ENCODE results near the gene GNAQ. TPM values are rescaled to one million over a fixed set of nuclear protein-coding genes. Genes with fewer than 3 reads are reported as not detected.

The GNAQ gene
- total RNA-seq, 6 donors from 2014 or later = 50.3 to 117 (median 94.3) TPM

DNA sequence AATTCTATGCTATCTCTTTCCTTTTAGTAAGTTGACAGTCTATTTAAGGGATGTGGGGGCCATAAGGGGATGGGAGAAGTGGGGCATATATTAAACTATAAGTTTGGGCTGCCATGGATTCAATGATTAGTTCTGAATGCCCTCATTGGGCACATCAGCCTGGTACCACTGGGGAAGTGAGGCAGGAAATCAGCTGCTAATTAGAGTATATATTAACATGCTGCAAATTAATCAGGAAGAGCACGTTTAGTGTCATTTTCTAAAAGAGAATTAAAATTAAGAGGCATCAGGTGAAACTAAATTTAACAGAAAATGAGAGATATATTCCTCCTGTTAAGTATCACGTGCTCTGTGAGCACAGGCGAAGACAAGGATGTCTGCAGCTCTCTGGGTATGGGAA lies 260.4 kb downstream of the GNAQ start:
- Histone ChIP-seq H3K4me3 (no peak overlapping the region), H3K27me3 (no peaks in the 10 kb centered on the region), H3K36me3 (peaks cover 0 to 3% (median 0%) of the 10 kb centered on the region in 4 donors), H3K4me1 (peaks cover 0 to 6% (median 2%) of the 10 kb centered on the region in 4 donors), H3K27ac (peak overlapping the region in 1 of 4 donors; percentile 49), H3K9me3 (no peaks in the 10 kb centered on the region)
- DNase-seq = no peak
- WGBS, 2 donors = 76 to 86% methylated on average over 3 of the region's 3 CpGs
- TF ChIP-seq, protein P1, sequence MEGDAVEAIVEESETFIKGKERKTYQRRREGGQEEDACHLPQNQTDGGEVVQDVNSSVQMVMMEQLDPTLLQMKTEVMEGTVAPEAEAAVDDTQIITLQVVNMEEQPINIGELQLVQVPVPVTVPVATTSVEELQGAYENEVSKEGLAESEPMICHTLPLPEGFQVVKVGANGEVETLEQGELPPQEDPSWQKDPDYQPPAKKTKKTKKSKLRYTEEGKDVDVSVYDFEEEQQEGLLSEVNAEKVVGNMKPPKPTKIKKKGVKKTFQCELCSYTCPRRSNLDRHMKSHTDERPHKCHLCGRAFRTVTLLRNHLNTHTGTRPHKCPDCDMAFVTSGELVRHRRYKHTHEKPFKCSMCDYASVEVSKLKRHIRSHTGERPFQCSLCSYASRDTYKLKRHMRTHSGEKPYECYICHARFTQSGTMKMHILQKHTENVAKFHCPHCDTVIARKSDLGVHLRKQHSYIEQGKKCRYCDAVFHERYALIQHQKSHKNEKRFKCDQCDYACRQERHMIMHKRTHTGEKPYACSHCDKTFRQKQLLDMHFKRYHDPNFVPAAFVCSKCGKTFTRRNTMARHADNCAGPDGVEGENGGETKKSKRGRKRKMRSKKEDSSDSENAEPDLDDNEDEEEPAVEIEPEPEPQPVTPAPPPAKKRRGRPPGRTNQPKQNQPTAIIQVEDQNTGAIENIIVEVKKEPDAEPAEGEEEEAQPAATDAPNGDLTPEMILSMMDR (IDR thresholded peaks at IDR 0.05) = no peak
- TF ChIP-seq POLR2AphosphoS5 (IDR thresholded peaks at IDR 0.05) = no peak
- TF ChIP-seq POLR2A (IDR thresholded peaks at IDR 0.05) = no peak
- no peak for ATAC-seq (ENCODE audit: low FRiP score in 2 of 2)

DNA sequence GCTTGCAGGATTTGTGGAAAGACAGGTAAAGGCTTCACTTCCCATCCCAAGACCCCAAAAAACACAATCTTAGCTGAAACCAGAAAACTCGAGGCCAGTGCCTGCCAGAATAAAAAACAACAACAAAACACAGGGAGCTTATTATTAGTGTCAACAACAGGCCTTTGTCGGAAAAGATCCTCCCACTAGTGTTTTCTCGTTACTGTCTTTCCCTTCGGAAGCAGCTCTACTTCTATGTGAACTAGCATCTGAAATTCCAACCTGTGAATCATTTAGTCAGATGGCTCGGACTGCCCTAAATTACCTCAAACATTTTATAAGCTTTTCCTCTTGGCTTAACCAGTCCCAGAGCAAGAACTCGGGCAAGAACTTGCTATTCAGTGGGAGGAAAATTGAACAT lies 261.3 kb downstream of the GNAQ start:
- ATAC-seq (ENCODE audit: low FRiP score in 2 of 2) (no peak), DNase-seq (no peak)
- H3K4me3 ChIP-seq = no peak overlapping the region
- no peaks in the 10 kb centered on the region for H3K9me3 ChIP-seq
- 74 to 88% methylated on average over 6 of the region's 6 CpGs for WGBS, 2 donors
- H3K27me3 ChIP-seq = no peaks in the 10 kb centered on the region
- H3K27ac ChIP-seq = peak overlapping the region in 1 of 4 donors; percentile 49
- peaks cover 0 to 6% (median 2%) of the 10 kb centered on the region in 4 donors for H3K4me1 ChIP-seq
- peaks cover 0 to 3% (median 0%) of the 10 kb centered on the region in 4 donors for H3K36me3 ChIP-seq
- no peak for TF ChIP-seq POLR2A (IDR thresholded peaks at IDR 0.05)
- TF ChIP-seq, protein P1 (IDR thresholded peaks at IDR 0.05) = no peak
- no peak for TF ChIP-seq EP300 (IDR thresholded peaks at IDR 0.05)
- no peak for TF ChIP-seq POLR2AphosphoS5 (IDR thresholded peaks at IDR 0.05)

DNA sequence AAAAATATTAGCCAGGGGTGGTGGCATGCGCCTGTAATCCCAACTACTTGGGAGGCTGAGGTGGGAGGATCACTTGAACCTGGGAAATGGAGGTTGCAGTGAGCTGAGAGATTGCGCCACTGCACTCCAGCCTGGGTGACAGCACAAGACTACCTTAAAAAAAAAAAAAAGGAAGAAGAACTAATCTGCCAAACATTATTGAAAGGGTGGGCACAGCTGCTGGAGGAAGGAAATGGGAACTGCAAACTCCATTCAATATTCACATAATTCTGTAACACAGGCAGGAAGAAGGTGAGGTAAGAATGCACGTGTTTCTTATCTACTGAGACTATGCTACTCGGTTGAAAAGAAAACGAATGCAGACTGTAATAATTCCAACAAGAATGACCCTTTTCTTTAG lies 262.4 kb downstream of the GNAQ start:
- ATAC-seq (ENCODE audit: low FRiP score in 2 of 2) = peak in 1 of 2 donors; percentile 46
- WGBS, 2 donors = 59 to 61% methylated on average over 5 of the region's 5 CpGs
- peak in 1 of 2 donors; percentile 22 for DNase-seq
- TF ChIP-seq, protein P1 (IDR thresholded peaks at IDR 0.05) = no peak
- TF ChIP-seq POLR2AphosphoS5 (IDR thresholded peaks at IDR 0.05) (no peak), EP300 (IDR thresholded peaks at IDR 0.05) (no peak), POLR2A (IDR thresholded peaks at IDR 0.05) (no peak)
- Histone ChIP-seq H3K36me3 (peaks cover 0 to 3% (median 0%) of the 10 kb centered on the region in 4 donors), H3K27me3 (no peaks in the 10 kb centered on the region), H3K4me3 (no peak overlapping the region), H3K27ac (no peak overlapping the region), H3K9me3 (no peaks in the 10 kb centered on the region), H3K4me1 (peaks cover 0 to 6% (median 2%) of the 10 kb centered on the region in 4 donors)

DNA sequence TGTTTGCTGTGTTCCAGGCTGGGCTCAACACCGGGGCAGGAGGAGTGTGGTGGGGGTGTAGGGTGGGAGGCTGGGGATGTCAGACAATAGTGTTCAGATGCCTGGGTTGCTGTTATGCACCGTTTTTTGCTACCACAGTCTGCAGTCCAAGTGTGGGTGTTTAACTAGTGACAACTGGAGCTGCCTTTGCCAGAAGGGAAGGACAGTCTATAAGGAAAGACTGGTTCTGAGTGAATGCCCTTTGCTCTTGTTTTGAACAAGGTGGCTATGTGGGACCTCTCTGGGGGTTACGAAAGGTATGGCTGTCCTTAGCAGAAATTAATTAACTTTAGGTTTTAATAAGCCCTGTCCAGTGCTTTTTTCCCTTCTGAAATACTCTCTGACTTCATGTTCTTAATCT lies 265.0 kb downstream of the GNAQ start:
- WGBS, 2 donors = 81 to 83% methylated on average over 3 of the region's 3 CpGs
- ATAC-seq (ENCODE audit: low FRiP score in 2 of 2) = no peak

More for the DNA sequence above, 265.0 kb downstream of the GNAQ start:
- Histone ChIP-seq H3K27me3 (no peaks in the 10 kb centered on the region), H3K4me3 (no peak overlapping the region), H3K36me3 (no peaks in the 10 kb centered on the region), H3K4me1 (peaks cover 0 to 15% (median 7%) of the 10 kb centered on the region in 4 donors), H3K27ac (no peak overlapping the region), H3K9me3 (no peaks in the 10 kb centered on the region)
- TF ChIP-seq POLR2A (IDR thresholded peaks at IDR 0.05) (no peak), EP300 (IDR thresholded peaks at IDR 0.05) (no peak), POLR2AphosphoS5 (IDR thresholded peaks at IDR 0.05) (no peak)
- TF ChIP-seq, protein P1 (IDR thresholded peaks at IDR 0.05) = no peak
- no peak for DNase-seq

All from upper lobe of left lung (tissue), 6 donors.